ENCODE measurements around the gene PRXL2C. TPM values are rescaled to one million over a fixed set of nuclear protein-coding genes. Genes with fewer than 3 reads are reported as not detected.

The PRXL2C gene, protein sequence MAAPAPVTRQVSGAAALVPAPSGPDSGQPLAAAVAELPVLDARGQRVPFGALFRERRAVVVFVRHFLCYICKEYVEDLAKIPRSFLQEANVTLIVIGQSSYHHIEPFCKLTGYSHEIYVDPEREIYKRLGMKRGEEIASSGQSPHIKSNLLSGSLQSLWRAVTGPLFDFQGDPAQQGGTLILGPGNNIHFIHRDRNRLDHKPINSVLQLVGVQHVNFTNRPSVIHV
- 12.4 and 13.1 TPM in 2 replicates for total RNA-seq

DNA sequence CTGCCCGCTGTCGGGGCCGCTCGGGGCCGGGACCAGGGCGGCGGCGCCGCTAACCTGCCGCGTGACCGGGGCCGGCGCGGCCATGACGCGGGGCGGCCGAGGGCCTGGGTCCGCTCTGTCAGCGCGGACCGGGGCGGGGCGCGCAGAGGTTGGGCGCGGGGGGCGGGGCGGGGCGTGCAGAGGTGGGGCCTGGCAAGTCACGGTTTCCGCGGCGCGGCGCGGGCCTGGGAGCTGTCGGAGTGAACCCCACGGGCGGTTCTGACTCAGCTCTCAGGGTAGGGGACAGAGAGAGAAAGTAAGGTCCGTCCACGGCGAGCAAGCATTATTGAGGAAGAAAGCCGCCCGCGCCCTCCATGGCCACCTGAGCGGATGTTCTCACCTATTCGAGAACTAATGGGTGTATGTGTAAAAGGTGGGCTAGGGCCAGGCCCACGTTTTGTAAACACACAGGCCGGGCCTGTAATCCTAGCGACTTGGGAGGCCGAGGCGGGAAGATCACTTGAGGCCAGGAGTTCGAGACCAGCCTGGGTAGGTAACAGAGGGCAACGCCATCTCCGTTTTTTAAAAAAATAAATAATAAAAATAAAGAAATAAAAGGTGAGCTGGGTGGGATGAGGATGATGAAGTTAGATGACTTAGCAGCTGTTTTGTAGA is at the start of gene PRXL2C:
PRXL2C (minus strand) TSS at position 120 of the 654 bp plus-strand sequence; CDS start at position 84, 36 bp downstream.

DNA sequence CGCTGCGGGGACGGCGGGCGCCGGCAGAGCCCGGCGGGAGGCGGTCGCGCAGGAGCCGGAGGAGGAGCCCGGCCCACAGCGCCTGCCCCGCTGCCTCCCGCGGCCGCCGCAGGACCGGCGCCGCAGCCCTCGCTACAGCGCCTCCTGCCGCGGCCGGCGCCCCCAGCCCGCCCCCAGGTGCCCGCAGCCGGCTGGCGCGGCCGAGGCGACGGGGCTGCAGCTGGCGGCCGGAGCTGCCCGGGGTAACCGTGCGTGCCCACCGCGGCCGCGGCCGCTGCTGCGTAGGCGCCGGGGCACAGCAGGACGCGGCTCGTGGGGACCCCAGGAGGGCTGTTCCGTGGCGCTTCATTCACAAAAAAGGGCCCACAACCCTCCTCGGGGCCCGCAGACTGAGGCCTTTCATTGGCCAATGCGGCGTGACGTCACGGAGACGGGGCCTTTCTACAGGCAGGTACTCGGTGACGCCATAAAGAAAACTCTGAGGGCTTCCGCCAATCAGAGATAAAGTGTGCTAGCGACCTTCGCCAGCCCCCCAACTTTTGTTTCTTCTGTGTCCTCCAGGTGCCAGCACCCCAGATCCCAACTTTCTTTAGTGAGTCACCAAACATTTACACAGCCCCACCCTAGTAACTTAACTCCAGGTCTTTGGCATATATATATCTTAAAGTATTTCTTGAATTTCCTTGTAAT is 35.5 kb downstream of the PRXL2C start, which contains the start of gene CDC14B:
CDC14B (minus strand) TSS at position 353 of the 690 bp plus-strand sequence. CDS start 465 bp downstream, outside the sequence.

Other genes with a start within 250 kb of the PRXL2C start
- gene ZNF367, start 236.9 kb downstream of the PRXL2C start, total RNA-seq, result 1.2 and 2.3 TPM in 2 replicates
- gene HABP4, start 205.1 kb downstream of the PRXL2C start, total RNA-seq, result 11.0 and 19.5 TPM in 2 replicates
- 12.2 and 17.0 TPM in 2 replicates for gene CDC14B, start 35.5 kb downstream of the PRXL2C start, total RNA-seq
- 6.2 and 11.8 TPM in 2 replicates for gene ZNF510, start 122.8 kb upstream of the PRXL2C start, total RNA-seq
- gene ZNF782, start 199.2 kb upstream of the PRXL2C start, total RNA-seq, result 0.71 and 1.2 TPM in 2 replicates

All from myometrial cell (primary cell).